H9 (cell line): ENCODE measurements around the gene GSC2. TPM values are rescaled to one million over a fixed set of nuclear protein-coding genes. Genes with fewer than 3 reads are reported as not detected.

Experiments
- DNase-seq: peaks from one replicate; pipeline ENCODE4 v3.0.0-alpha.2; 2017
- H2AFZ ChIP-seq: one replicate; pipeline ENCODE4 v1.6.1; 2013; ENCODE audit warnings: mild to moderate bottlenecking, low read length, control low read depth, moderate library complexity
- H2AK5ac ChIP-seq: 2 replicates; pipeline ENCODE4 v1.6.1; 2013; ENCODE audit warnings: low read length, control low read depth, mixed read lengths; ENCODE audit not compliant: insufficient read length
- H2BK120ac ChIP-seq: one replicate; pipeline ENCODE4 v1.6.1; 2013; ENCODE audit warnings: low read depth, mild to moderate bottlenecking, low read length, control low read depth, inconsistent platforms; ENCODE audit not compliant: poor library complexity, severe bottlenecking
- H2BK12ac ChIP-seq: 2 replicates; pipeline ENCODE4 v1.6.1; 2013; ENCODE audit warnings: low read length, control low read depth, mixed read lengths, low read depth; ENCODE audit not compliant: insufficient read length
- H2BK15ac ChIP-seq: 2 replicates; pipeline ENCODE4 v1.6.1; 2013; ENCODE audit warnings: low read depth, low read length, control low read depth
- H2BK20ac ChIP-seq: one replicate; pipeline ENCODE4 v1.6.1; 2013; ENCODE audit warnings: low read depth, mild to moderate bottlenecking, low read length, control low read depth, inconsistent platforms; ENCODE audit not compliant: poor library complexity, severe bottlenecking
- H2BK5ac ChIP-seq: 2 replicates; pipeline ENCODE4 v1.6.1; 2013; ENCODE audit warnings: low read length, control low read depth, mixed read lengths; ENCODE audit not compliant: insufficient read length
- H3K14ac ChIP-seq: 2 replicates; pipeline ENCODE4 v1.6.1; 2013; ENCODE audit warnings: low read length, control low read depth; ENCODE audit not compliant: insufficient read depth
- H3K18ac ChIP-seq: 2 replicates; pipeline ENCODE4 v1.6.1; 2013; ENCODE audit warnings: low read depth, mild to moderate bottlenecking, mixed read lengths, low read length, control low read depth; ENCODE audit not compliant: insufficient read length
- H3K23ac ChIP-seq: 2 replicates; pipeline ENCODE4 v1.6.1; 2013; ENCODE audit warnings: low read length, control low read depth, mixed read lengths, low read depth; ENCODE audit not compliant: insufficient read length
- H3K23me2 ChIP-seq: 2 replicates; pipeline ENCODE4 v1.6.1; 2013; ENCODE audit warnings: low read depth, mild to moderate bottlenecking, mixed read lengths, low read length, control low read depth; ENCODE audit not compliant: insufficient read length, poor library complexity, severe bottlenecking
- H3K27ac ChIP-seq: 2 replicates; pipeline ENCODE4 v1.5.1; 2013; ENCODE audit warnings: low read length, control low read depth, mixed read lengths, low read depth; ENCODE audit not compliant: insufficient read length
- H3K27me3 ChIP-seq: 2 replicates; pipeline ENCODE4 v1.6.1; 2013; ENCODE audit warnings: low read length, control low read depth, inconsistent platforms; ENCODE audit not compliant: insufficient read depth
- H3K4ac ChIP-seq: 2 replicates; pipeline ENCODE4 v1.6.1; 2013; ENCODE audit warnings: low read depth, mild to moderate bottlenecking, control low read depth, inconsistent platforms, low read length, moderate library complexity
- H3K4me1 ChIP-seq: 2 replicates; pipeline ENCODE4 v1.6.1; 2013; ENCODE audit warnings: low read length, control low read depth, inconsistent platforms; ENCODE audit not compliant: insufficient read depth
- H3K4me2 ChIP-seq: 2 replicates; pipeline ENCODE4 v1.6.1; 2013; ENCODE audit warnings: low read length, control low read depth, mixed read lengths; ENCODE audit not compliant: insufficient read length, insufficient read depth
- H3K56ac ChIP-seq: 2 replicates; pipeline ENCODE4 v1.6.1; 2013; ENCODE audit warnings: low read depth, mild to moderate bottlenecking, mixed read lengths, low read length, control low read depth; ENCODE audit not compliant: insufficient read length
- H3K79me1 ChIP-seq: 2 replicates; pipeline ENCODE4 v1.6.1; 2013; ENCODE audit warnings: low read depth, mild to moderate bottlenecking, moderate library complexity, low read length, control low read depth, inconsistent platforms; ENCODE audit not compliant: insufficient read depth, poor library complexity, severe bottlenecking
- H3K79me2 ChIP-seq: 2 replicates; pipeline ENCODE4 v1.6.1; 2013; ENCODE audit warnings: low read length, control low read depth, inconsistent platforms; ENCODE audit not compliant: insufficient read depth
- H3K9ac ChIP-seq: 2 replicates; pipeline ENCODE4 v1.6.1; 2013; ENCODE audit warnings: low read length, control low read depth, mixed read lengths; ENCODE audit not compliant: insufficient read length; ENCODE audit errors: extremely low read depth
- H3K9me3 ChIP-seq: one replicate; pipeline ENCODE4 v1.6.1; 2013; ENCODE audit warnings: low read depth, low read length, inconsistent platforms; ENCODE audit not compliant: control insufficient read depth
- H3T11ph ChIP-seq: one replicate; pipeline ENCODE4 v1.6.1; 2013; ENCODE audit warnings: mild to moderate bottlenecking, low read length, control low read depth, inconsistent platforms
- H4K20me1 ChIP-seq: one replicate; pipeline ENCODE4 v1.6.1; 2013; ENCODE audit not compliant: control insufficient read depth, insufficient read length, insufficient read depth
- H4K5ac ChIP-seq: 2 replicates; pipeline ENCODE4 v1.6.1; 2013; ENCODE audit warnings: low read depth, mild to moderate bottlenecking, mixed read lengths, low read length, control low read depth; ENCODE audit not compliant: insufficient read length
- H4K8ac ChIP-seq: replicated peaks from 2 replicates; pipeline ENCODE4 v1.6.1; 2013; ENCODE audit warnings: low read length, control low read depth, mixed read lengths, low read depth; ENCODE audit not compliant: insufficient read length
- H4K91ac ChIP-seq: 2 replicates; pipeline ENCODE4 v1.6.1; 2013; ENCODE audit warnings: low read depth, mild to moderate bottlenecking, moderate library complexity, mixed read lengths, low read length, control low read depth; ENCODE audit not compliant: insufficient read length
- H3K27ac Mint-ChIP-seq, 3 experiments: 2 replicates in 2 of 3; 3 replicates in 1 of 3; pipeline ENCODE4 v1.8.0; 2020 to 2021; ENCODE audit warnings: mixed read lengths in 3 of 3, mild to moderate bottlenecking in 1 of 3, moderate library complexity in 1 of 3
- H3K27me3 Mint-ChIP-seq: 2 replicates; pipeline ENCODE4 v1.8.0; 2021; ENCODE audit warnings: low read depth, mild to moderate bottlenecking, moderate library complexity, mixed read lengths
- H3K36me3 Mint-ChIP-seq, 3 experiments: 2 replicates in 2 of 3; 3 replicates in 1 of 3; pipeline ENCODE4 v1.8.0; 2020 to 2021; ENCODE audit warnings: low read depth in 3 of 3, mixed read lengths in 3 of 3; ENCODE audit not compliant: insufficient read depth in 1 of 3
- H3K4me1 Mint-ChIP-seq, 2 experiments: 2 replicates each; pipeline ENCODE4 v1.8.0; 2020; ENCODE audit warnings: mixed read lengths in 2 of 2
- H3K4me3 Mint-ChIP-seq, 2 experiments: 2 replicates in 1 of 2; 3 replicates in 1 of 2; pipeline ENCODE4 v1.8.0; 2020 to 2021; ENCODE audit warnings: mild to moderate bottlenecking in 2 of 2, mixed read lengths in 2 of 2, moderate library complexity in 1 of 2
- H3K9me3 Mint-ChIP-seq, 2 experiments: 2 replicates in 1 of 2; 3 replicates in 1 of 2; pipeline ENCODE4 v1.8.0; 2020; ENCODE audit warnings: mild to moderate bottlenecking in 2 of 2, mixed read lengths in 2 of 2, moderate library complexity in 1 of 2
- WGBS: extraction: QIAGEN DNeasy Blood & Tissue Kit; methylation state at CpG from one replicate; pipeline ENCODE4 v1.1.7; 2013; ENCODE audit warnings: missing lambda C conversion rate, low lambda C conversion rate, mixed read lengths; ENCODE audit not compliant: insufficient read length; ENCODE audit errors: extremely low coverage; 5-methylcytosine and 5-hydroxymethylcytosine counted together
- total RNA-seq: library from RNA; stranded (reverse); gene quantifications from 2 replicates; pipeline ENCODE4 v1.2.1, GENCODE V29; 2021
- TF ChIP-seq, protein P1 (sequence below): fragments of 200-600 bp; sonication (generic); conservative IDR thresholded peaks from 3 replicates; pipeline ENCODE4 v1.8.0; 2021; ENCODE audit warnings: antibody characterized with exemption, mild to moderate bottlenecking

GSC2 gene
- total RNA-seq, 1 experiment from 2014 or later = 0.22 TPM

DNA sequence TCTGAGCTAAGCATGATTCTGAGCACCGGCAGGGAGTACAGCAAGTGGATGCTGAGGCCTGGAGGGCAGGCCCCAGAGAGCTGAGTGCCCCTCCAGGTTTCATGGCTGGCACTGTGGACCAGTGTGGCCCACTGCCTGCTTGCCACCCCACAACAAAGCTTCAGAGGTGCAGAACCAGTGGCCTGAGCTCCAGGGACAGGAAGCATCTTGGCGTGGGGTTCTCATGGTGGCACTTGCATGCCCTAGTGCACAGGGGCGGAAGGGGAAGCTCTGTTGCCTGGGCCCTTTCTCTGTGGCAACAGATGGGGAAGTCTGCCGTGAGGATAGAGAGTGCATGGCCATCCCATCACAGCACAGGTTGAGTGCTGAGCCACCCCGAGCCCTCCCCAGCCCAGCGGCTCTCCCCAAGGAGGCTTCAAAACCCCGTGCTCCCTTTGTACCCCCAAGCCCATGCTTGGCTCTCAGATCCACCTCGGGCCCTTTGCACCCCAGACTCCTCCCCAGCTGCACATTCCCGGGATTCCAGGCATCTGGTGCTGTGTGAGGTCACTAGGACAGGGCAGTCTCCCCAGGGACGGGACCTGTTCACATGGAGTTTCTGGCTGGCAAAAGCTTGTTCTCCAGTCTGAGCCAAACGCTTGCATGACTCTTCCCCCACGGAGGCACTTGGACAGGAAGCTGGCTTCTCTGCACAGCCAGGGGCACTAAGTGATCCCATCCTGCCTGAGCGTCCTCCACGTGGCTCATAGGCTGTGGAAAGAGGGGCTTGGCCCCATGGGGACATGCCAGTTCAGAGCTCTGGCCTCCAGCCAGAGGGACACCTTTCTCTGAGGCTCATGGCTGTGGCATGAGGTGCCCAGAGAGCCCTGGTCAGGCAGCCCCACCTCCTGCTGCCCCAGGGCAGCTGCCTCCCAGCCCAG lies 24.3 kb upstream of the GSC2 start:
- peak overlapping the region; percentile 21; the same call in 1 of the 2 replicates for H3K14ac ChIP-seq
- Mint-ChIP-seq H3K9me3 (no peaks in the 10 kb centered on the region), H3K27ac (peak overlapping the region; percentile 74 to 81 (median 76); a peak in 5 of 7 replicates), H3K36me3 (peaks cover 0 to 22% (median 15%) of the 10 kb centered on the region in 3 experiments; a peak in 5 of 7 replicates), H3K4me1 (peaks cover 46 to 52% of the 10 kb centered on the region in 2 experiments), H3K27me3 (peaks cover 21% of the 10 kb centered on the region), H3K4me3 (peak overlapping the region; percentile 35 to 44; a peak in 4 of 5 replicates)
- H3K23ac ChIP-seq = no peak overlapping the region
- peaks cover 4% of the 10 kb centered on the region; the same call in 1 of the 2 replicates for H3K27me3 ChIP-seq
- TF ChIP-seq, protein P1, sequence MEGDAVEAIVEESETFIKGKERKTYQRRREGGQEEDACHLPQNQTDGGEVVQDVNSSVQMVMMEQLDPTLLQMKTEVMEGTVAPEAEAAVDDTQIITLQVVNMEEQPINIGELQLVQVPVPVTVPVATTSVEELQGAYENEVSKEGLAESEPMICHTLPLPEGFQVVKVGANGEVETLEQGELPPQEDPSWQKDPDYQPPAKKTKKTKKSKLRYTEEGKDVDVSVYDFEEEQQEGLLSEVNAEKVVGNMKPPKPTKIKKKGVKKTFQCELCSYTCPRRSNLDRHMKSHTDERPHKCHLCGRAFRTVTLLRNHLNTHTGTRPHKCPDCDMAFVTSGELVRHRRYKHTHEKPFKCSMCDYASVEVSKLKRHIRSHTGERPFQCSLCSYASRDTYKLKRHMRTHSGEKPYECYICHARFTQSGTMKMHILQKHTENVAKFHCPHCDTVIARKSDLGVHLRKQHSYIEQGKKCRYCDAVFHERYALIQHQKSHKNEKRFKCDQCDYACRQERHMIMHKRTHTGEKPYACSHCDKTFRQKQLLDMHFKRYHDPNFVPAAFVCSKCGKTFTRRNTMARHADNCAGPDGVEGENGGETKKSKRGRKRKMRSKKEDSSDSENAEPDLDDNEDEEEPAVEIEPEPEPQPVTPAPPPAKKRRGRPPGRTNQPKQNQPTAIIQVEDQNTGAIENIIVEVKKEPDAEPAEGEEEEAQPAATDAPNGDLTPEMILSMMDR = no peak
- peaks cover 2% of the 10 kb centered on the region for H4K20me1 ChIP-seq
- H2AFZ ChIP-seq = no peak overlapping the region
- no peak overlapping the region for H2AK5ac ChIP-seq
- no peak overlapping the region for H2BK120ac ChIP-seq
- peak; percentile 65 for DNase-seq
- H3K4me2 ChIP-seq = no peak overlapping the region
- no CpG with 5 or more reads among the region's 14 CpGs for WGBS
- no peak overlapping the region for H3K4ac ChIP-seq
- no peak overlapping the region for H2BK5ac ChIP-seq
- H3K56ac ChIP-seq = no peak overlapping the region
- peaks cover 20% of the 10 kb centered on the region for H3K23me2 ChIP-seq
- H2BK15ac ChIP-seq = no peak overlapping the region
- no peak overlapping the region for H3T11ph ChIP-seq
- H3K18ac ChIP-seq = peak overlapping the region; percentile 43
- no peak overlapping the region for H4K8ac ChIP-seq
- H3K27ac ChIP-seq = peak overlapping the region; percentile 2
- no peaks in the 10 kb centered on the region for H3K9me3 ChIP-seq
- no peak overlapping the region for H2BK12ac ChIP-seq
- no peak overlapping the region for H3K9ac ChIP-seq
- H4K91ac ChIP-seq = no peak overlapping the region
- H3K79me1 ChIP-seq = peaks cover 6% of the 10 kb centered on the region
- H3K4me1 ChIP-seq = peaks cover 3% of the 10 kb centered on the region; the same call in 1 of the 2 replicates
- H4K5ac ChIP-seq = no peak overlapping the region
- H3K79me2 ChIP-seq = peaks cover 10% of the 10 kb centered on the region; the same call in 1 of the 2 replicates
- no peak overlapping the region for H2BK20ac ChIP-seq
